Retina (tissue), 1 donor: Measurements from ENCODE around the gene INSYN1.

Experiments
- DNase-seq: peaks from one replicate; pipeline ENCODE4 v3.0.0-alpha.2; 2016

The INSYN1 gene

DNA sequence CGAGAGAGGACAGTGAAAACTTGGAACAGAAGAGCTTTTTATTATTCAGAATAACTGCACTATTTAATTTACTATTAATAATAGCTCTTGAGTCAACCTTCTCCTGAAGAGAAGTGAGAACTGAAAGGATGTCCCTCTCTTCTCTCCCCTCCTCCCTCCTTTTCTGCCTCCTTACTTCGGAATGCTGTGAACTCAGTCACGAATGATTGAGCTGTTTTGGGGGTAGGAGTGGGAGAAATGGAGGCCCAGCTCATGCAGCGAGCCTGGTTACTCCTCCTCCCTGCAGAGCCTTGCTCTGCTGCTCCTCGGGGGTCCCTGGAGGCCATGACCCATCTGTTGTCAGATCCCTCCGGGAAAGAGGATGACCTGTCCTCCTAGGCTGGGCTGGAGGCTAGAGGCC is 20.3 kb upstream of the INSYN1 start:
- DNase-seq, result no peak

DNA sequence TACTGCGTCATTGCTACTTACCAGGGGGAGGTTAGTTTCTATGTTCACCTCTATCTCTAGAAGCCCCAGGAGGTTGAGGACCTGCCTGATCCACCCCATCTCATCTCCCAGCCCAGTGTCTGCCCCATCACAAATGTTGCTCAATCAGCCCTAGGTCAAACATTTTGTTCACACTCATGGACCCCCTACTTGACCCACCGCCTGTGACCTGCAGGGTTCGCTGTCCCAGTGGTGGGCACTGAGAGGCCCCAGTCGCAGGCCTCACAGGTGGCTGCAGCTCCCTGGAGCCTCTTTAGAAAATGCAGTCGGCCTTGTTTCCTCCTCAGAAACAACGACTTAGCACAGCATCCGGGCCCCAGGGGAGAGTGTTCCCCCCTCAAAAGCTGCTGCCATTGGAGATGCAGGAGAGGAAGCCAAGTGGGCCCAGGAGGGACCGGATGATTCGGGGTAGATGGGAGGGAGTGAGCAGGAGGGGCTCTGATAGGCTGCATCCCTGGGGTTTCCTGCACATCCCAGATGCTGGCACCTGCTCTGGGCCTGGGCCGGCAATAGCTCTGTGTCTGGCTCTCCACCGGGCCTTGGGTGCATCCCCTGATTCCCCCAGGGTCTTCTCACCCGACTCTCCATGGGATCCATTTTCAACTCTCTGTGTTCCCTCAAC is 18.4 kb upstream of the INSYN1 start:
- no peak for DNase-seq

DNA sequence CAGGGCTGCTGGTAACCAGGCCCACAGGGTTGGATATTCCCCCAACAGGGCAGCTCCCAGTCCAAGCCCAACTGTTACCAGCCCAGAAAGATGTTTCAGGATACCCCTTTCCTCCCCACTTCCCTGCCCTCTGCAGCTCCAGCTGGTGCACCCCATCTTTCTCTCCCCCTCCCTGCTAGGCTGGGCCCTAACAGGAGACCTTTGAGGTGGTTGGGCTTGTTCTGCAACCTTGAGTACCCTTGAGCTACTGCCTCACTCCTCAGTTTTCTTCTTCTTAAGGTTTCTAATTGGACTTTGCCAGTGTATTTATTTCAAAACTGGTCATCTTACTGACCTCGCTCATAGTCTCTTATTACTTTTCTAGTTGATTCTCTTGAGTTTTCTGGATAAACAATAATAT is 16.9 kb upstream of the INSYN1 start:
- no peak for DNase-seq

DNA sequence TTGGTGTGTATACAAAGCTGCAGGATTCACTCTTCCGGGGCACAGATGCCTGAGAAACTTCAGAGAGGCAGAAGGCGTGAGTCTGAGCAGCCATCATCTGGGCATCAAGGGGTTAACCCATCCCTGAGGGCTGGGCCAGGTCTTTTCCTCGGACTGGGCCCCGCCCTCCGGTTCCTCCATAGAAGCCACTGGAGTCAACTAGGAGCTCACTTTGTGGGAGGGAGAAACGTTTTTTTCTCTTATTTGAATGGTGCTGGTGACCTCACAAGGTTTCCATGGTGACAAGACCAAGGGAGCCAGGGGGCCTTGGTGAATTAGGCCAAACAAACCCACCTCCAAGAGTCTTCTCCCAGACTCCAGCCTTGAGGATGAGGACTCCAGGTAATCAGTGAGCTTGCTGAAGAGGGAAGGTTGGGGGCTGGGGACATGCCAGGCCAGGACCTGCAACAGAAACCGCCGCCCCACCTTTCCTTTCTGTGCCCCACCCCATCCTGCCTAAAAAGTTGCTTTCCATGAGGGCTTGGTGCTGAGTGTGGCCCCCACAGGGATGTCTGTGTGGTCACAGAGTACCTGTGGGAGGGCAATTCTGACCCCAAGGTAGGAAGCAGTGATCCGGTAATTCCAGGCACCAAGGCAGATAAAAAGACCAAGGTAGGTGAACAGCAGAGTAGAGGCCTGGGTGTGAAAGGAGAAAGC is 14.8 kb upstream of the INSYN1 start:
- no peak for DNase-seq

DNA sequence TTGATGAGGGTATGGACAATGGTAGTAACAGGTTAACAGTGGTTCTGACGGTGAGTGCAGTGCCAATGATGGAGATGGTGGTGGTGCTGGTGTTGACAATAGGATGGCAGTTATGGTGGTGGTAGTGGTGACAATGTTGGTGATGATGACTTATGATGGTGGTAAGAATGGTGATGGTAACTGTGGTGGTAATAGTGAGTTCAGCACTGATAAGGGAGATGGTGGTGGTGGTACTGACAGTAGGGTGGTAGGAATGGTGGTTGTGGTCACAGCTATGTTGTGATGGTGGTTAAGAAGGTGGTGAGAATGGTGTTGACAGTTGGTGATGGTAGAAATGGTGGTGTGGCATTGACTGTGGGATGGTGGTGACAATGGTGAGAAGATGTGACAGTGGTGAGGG is 13.4 kb upstream of the INSYN1 start:
- no peak for DNase-seq

DNA sequence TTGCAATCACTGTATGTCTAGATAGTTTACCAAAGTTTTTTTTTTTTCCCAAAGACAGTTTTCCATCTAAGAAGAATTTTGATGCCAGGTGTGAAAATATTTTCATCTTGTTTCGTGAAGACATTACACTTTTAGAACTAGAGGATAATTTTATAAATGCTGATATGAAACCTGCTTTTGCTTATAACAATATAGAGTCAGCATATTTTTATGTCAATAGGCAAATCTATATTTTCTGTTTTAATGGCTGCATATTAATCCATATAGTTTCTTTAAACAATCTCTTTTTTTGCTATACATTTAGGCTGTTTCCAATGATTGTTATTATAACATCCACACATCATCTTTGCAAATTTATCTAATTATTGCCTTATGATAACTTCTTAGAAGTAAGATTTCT is 12.6 kb upstream of the INSYN1 start:
- DNase-seq, result no peak

DNA sequence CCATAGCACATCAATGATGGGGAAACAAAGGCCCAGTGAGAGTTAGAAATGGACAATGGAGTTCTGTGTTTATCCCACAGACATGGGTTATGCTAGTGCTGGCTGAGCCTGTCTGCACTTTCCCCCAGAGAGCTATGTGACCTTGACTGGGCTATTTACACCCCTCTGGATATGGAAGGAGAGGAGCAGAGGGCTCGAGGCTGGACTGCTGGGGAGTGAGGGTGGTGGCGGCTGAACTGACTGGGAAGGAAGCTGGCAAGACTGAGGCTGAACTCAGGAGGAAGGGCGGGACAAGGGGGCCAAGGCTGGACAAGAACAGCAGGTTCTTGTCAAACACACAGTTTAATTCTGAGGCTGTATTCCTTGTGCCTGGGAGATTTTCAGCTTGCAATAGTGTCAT is 10.8 kb upstream of the INSYN1 start:
- no peak for DNase-seq

DNA sequence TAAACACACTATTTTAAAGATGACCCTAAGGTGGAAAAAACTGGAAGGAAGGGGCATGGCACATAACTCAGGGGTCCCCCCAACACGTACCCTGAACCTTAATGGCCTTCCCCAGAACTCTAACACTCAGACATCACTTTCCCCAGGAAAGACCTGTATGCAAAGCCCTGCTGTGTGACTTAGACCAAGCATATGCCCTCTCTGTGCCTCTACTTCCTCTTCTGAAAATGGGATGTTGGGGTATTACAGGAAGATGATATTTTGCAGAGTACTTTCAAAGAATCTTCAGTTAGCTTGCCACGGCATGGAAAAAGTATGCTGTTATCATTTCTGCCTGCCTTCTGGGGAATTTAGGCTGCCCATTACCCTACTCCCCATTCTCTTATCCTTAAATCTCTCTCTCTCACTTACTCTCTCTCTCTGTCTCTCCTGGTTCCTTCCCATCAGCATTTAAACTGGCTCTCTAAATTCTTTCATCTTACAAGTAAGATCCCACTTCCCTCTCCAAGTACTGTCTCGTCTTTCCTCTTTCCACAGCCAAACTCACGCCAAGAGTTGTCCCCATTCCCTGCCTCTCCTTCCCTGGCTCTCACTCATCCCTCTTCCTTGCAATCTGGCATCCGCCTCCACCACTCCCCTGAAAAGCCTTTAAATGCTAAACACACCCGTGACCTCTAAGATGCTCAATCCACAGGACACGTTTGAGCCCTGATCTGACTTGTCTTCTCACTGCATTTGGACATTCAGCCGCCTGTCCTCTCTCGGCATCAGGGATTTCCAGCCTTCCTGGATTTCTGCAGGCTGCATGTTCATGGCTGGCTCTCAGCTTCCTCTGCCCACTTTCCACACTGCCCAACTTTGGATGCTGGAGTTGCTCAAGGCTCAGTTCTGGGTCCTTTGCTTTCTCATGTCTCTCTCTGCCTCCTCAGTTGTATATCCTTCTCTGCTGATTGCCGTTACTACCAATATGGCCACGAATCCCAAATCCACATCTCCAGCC is 7.5 kb upstream of the INSYN1 start:
- no peak for DNase-seq

DNA sequence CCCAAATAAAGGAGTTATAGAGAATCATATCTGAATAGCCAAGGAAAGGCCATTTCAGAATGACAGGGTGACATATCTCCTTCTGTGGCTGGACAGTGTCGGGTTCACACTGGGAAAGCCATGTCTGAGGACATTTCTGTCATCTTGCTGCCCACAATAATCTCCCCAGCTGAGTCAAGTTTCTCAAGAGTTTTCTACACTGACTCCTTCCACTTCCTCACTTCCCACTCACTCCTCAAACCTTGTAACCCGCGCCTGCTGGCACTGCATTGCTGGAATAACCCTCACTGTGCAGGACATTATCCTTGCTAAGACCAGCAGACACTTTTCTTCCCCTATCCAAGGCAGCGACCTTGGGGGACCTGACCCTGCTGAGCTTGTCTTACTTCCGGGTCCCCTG is 5.3 kb upstream of the INSYN1 start:
- no peak for DNase-seq

DNA sequence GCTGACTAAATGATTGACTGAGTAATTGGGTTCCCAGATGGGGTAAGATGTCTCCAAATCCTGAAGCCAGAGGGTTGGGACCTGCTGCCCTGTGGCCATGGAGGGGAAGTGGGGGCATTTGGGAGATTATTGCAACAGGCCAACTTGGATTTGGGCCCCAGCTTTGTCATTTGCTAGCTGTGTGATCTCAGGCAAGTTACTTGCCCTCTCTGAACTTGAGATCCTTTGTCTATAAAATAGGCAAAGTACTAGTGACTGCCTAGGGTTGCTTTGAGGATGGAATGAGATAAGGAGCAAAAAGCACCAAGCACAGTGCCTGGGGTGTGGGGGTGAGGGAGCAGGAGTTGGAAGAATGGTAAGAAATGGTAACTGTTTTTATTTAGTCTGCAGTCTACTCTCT is 4.4 kb upstream of the INSYN1 start:
- no peak for DNase-seq

DNA sequence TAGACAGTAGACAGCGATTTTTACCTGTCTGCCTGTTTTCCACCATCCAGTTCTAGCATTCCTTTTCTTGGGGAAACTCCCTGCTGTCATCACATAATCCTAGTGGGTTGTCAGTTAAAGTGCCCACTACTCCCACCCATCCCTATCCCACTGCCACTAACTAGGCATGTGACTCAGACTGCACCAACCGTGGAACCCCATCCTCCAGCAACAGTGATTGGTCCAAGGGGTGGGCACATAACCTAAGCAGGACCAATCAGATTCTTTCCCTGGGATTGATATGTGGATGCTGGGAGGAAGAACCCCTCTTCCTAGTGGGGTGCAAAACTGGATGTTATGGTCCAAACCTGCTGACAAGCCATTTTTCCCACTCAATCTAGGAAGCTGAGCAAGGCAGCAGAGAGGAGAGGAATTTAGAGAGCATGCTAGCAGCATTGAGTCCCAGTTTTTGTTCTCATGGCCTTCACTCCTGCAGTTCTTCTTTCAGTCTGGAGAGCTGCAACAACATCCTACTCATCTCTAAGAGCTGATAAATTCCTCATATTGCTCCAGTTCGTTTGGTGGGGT is 3.9 kb upstream of the INSYN1 start:
- no peak for DNase-seq

DNA sequence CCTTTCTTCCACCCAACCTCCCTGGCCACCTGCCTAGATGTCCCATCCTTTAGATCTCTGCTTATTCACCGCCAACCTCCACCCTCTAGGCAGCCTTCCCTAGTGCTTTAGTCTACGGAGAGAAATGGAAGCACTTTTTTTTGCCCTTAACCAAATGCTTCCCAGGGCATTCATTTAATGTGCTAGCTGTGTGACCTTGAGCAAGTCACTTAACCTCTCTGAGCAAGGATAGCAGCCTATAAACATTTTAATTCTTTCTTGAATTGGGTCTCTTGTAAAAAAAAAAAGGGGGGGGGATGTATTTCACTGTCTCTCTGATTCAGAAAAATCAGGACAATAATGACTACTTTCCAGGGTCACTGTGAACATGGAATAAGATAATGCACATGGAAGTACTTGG is 3.2 kb upstream of the INSYN1 start:
- no peak for DNase-seq

DNA sequence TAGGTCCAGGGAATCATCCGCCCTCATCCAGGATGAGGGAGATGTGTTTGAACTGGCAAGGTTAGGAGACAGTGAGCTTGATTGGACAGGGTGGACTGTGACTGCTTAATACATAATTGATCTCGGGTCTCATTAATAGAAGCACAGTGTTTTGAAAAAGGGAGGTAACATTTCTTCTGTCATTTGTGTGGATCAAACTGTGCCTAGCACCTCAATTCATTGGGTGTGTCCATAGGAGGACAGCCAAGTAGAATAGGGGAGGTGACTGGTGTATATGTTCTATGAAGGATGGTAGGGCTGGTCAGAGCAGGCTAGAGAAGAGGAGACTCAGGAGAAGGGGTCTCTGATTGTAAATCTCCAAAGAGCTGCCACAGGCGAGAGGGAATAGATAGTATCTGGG is 2.8 kb upstream of the INSYN1 start:
- no peak for DNase-seq

DNA sequence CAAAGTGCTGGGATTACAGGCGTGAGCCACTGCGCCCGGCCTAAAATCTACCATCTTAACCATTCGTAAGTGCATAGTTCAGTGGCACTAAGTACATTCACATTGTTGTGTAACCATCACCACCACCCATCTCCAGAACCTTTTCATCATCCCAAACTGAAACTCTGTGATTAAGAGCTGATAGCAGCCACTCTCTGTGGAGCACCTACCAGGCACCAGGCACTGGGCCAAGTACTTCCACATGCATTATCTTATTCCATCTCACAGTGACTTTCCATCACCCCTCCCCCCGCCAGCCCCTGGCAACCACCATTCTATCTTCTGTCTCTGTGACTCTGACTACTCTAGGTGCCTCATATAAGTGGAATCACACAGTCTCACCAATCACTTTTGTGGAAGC is 2.3 kb upstream of the INSYN1 start:
- no peak for DNase-seq

DNA sequence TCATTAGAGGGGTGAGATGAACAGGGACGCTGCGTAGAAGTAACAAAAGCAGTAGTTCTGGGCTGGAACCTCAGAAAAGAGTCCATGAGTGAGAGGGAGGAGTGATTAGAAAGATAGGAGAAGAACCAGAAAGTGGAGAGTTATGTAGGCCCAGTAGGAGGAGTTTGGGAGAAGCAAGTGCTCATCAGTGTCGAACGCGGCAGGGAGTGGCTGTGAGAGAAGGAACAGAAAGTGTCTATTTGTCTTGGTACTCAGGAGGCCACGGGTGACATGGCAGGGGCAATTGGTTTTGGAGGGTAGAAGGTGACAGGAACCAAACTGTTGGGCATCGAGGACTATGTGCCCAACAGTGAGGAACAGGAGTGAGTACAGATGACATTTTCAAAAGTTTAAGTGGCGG is 1.3 kb upstream of the INSYN1 start:
- DNase-seq, result no peak

DNA sequence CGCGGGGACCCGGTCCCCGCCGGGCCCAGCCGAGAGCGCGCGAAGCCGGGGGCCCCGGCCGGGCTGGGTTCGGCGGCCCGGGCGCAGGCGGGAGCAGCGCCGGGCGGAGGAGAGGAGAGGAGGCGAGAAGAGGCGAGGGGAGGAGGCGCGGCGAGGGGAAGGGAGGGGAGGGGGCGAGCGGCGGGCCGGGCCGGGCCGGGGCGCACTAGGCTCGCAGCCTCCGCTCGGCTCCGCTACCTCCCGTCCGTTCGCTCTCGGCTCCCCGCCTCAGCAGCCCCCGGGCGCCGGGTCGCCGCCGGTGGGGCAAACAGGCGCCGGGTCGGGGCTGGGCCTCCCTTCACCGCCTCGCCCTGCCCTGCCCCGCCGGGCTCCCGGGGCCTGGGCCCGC is 351 bp downstream of the INSYN1 start:
- no peak for DNase-seq

DNA sequence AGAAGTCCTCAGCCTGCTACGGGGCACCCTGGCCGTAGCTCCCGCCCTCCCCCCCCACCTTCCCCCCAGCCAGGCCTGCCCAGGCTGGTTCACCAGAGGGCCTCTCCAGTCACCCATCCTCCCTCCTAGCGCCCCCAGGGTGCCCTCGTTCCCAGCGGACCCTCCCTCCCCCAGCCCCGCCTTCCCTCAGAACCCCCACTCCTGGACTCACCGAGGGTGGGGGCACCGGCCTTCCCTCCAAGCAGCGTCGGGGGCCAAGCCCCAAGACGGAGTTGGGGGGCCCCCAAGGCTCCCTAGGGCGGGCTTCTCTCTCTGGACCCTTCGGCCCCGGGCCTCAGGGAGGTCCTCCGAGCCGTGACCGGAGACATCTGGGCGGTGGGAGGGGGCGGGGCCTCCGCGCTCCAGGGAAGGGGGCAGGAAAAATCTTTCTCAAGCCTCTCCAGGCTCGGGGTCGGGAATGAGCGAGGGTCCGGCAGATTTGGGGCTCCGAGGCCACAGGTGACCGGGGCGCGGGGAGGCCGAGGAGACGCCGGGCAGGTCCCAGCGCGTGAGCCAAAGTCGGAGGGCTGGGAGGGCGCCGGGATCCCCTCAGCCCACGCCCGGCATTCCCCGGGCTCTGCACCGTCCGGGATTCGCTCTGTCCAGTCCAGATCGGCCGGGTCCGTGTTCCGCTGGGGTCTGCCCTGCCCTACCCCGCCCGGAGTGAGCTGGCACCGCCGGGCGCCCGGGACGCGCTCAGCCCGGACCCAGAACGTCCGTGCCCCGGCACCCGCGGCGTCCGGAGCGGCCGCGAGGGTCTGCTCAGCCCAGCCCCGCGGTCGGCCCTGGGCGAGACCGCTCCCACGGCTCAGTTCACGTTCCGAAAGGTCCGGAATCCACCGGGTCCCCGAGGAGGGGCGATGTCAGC is 999 bp downstream of the INSYN1 start:
- DNase-seq, result peak; percentile 66

DNA sequence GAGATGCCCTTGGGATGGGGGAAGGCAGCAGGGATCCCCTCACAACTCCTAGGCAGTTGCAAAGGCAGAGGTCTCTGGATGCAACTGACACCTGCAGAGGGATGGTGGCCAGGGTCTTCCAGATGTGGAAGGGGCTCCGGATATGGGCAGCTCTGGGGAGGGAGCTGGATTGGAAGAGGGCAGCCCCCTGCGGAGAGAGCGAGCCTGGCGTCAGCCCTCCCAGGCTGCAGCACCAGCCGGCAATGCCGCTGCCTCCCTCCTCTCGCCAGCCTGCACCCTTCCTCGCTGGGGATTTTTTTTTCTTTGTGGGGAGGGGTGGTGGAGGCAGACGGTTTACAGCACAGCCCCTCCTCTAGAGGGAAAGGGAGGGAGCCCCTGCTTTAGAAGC is 1.6 kb downstream of the INSYN1 start:
- DNase-seq, result peak; percentile 56

DNA sequence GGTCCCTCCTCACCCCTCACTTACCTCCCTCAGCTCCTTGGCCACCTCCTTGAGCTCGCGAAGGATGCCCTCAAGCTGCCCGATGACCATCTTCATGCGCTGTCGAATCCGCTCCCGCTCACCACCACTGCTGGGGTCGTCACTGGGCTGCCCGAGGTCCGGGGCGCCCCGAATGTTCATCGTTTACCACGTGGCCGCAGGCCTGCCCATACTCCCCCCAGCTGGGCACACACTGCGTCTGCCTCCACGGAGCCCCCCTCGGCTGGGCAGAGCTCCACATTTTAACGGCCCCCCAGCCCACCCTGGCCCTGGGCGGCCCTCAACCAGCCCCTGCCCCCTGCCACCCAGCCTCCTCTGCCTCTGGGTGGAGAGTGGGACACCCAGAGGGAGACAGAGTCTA is 2.2 kb downstream of the INSYN1 start:
- no peak for DNase-seq

DNA sequence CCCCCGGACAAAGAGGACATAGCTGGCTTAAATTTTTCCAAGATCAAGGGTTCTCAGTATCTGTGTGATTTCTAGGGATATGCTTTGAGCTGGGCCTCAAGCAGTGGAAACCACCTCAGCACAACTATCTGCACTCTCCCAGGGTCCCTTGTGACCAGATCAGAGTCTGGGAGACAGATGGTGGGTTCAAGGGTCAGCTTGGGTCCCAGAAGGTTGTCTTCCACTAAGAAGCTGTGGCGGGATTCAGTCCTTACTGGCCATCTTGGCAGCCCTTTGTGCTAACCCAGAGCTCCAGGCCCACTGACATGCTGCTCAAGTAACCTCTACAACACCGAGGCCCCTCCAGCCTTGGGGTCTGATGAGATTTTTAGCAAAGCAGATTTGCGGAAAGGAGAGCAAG is 2.7 kb downstream of the INSYN1 start:
- peak; percentile 50 for DNase-seq

DNA sequence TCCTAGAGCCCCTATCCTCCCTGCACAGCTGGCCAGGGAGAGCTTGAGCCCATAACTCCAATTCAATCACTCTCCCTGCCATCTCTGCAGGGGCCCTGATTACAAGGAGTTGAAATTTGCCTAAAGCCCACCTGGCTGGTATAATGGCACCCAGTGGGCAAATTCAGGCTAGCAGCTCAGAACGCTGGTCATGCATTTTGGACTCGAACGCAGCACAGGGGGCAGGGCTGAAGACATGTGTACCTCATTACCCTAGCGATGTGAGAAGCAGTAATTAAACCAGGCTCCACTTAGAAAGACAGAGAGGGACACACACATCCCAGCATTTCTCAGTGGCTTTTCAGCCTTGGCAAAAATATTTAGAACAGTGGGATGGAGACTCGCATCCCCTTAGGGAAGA is 3.2 kb downstream of the INSYN1 start:
- no peak for DNase-seq

DNA sequence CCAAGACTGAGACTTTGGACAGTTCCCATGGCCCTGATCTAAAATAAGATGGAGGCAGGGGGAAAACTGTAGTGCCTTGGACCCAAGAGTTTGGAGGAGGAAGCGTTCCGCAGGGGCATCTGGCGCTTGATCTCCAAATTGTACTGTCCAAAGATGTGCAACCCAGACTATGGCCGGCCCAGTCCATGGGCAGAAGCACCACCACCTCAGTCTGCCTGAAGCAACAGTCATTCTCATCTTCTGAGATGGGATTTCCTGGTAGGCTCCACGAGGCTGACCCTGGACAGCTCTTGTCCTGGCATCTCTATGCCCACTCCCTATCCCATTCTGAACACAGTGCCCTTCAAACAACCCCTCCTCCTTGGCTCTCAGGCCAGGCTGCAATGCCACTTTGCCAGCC is 3.6 kb downstream of the INSYN1 start:
- no peak for DNase-seq
